Measurements from ENCODE around the gene SLC9B1. TPM values are rescaled to one million over a fixed set of nuclear protein-coding genes. Genes with fewer than 3 reads are reported as not detected.

The SLC9B1 gene
- total and polyA plus RNA-seq, 2 of the 13 experiments (the other 11 are each of a cell fraction or from before 2014, with no cell fraction given): 0.17 to 0.20 TPM

GRCh38 chr4:103021120-103021519 is 1.6 kb upstream of the SLC9B1 start:
- ATAC-seq (no peak), FAIRE-seq (no peak), DNase-seq (ENCODE audit: low spot score) (no peak)
- H3K4me3 ChIP-seq (replicated peaks in 1 of 3; ENCODE audit: insufficient read depth in 1 of 3, low read depth in 2 of 3, low read length in 3 of 3): no peak overlapping the region
- H3K79me2 ChIP-seq (ENCODE audit: insufficient read depth, low read length): no peaks in the 10 kb centered on the region
- no peak for TF ChIP-seq HCFC1 (IDR thresholded peaks at IDR 0.05; ENCODE audit: low read depth, low read length)
- TF ChIP-seq FIP1L1 (IDR thresholded peaks at IDR 0.05; ENCODE audit: borderline replicate concordance, insufficient read depth, low read depth, low read length): no peak
- TF ChIP-seq ZNF747 (CRISPR knock-in tag; IDR thresholded peaks at IDR 0.05; ENCODE audit: borderline replicate concordance): no peak
- TF ChIP-seq HOMEZ (CRISPR knock-in tag; IDR thresholded peaks at IDR 0.05; ENCODE audit: low read depth): no peak
- TF ChIP-seq IKZF5 (CRISPR knock-in tag; IDR thresholded peaks at IDR 0.05): no peak
- TF ChIP-seq HOXA3 (CRISPR knock-in tag; IDR thresholded peaks at IDR 0.05): no peak
- TF ChIP-seq CEBPG (CRISPR knock-in tag; IDR thresholded peaks at IDR 0.05): no peak
- TF ChIP-seq ZSCAN20 (CRISPR knock-in tag; IDR thresholded peaks at IDR 0.05; ENCODE audit: borderline replicate concordance): no peak
- no TSS peak for BruUV-seq (replicated peaks)
- in situ Hi-C loops (cut with HindIII; ENCODE audit: extremely low pct_ligation_motif_present, low pct_unique_long_range_greater_than_20kb): no loop called here
- no peak overlapping the region for H3K9ac ChIP-seq (ENCODE audit: insufficient read depth, low read depth, low read length)
- H3K36me3 ChIP-seq (replicated peaks in 1 of 2; ENCODE audit: control insufficient read depth in 1 of 2, insufficient read depth in 2 of 2, low read length in 2 of 2): peaks cover 0 to 9% of the 10 kb centered on the region in 2 experiments; a peak in 2 of 5 replicates
- peaks cover 11% of the 10 kb centered on the region for H3K4me1 ChIP-seq (ENCODE audit: insufficient read depth, low read length)
- no peak overlapping the region for H3K4me2 ChIP-seq (ENCODE audit: low read depth, low read length)
- no peaks in the 10 kb centered on the region; a peak in 1 of 5 replicates for H3K27me3 ChIP-seq (ENCODE audit: control insufficient read depth in 1 of 2, insufficient read depth in 2 of 2, low read length in 2 of 2)
- POLR2A ChIA-PET: no interaction called here
- WGBS (ENCODE audit: low lambda C conversion rate): 95% methylated on average over 2 of the region's 2 CpGs
- no peaks in the 10 kb centered on the region for H3K9me3 ChIP-seq (ENCODE audit: low read length)
- H4K20me1 ChIP-seq (ENCODE audit: insufficient read depth, low read length): no peaks in the 10 kb centered on the region
- H3K27ac ChIP-seq (ENCODE audit: extremely low read length, insufficient read depth, low read length): no peak overlapping the region
- intact Hi-C loops (cut with micrococcal nuclease; ENCODE audit: unreplicated experiment): no loop called here
- CTCF ChIA-PET (ENCODE audit: low intra/inter-chr PET ratio, low total read pairs): no interaction called here
- no peak overlapping the region for H2AFZ ChIP-seq (ENCODE audit: low read length)
